Measurements from ENCODE around the gene B4GALT5. TPM values are rescaled to one million over a fixed set of nuclear protein-coding genes. Genes with fewer than 3 reads are reported as not detected.

The B4GALT5 gene
- total and polyA plus RNA-seq, 2 donors (not counting 1 experiment from before 2014, with no cell fraction given): 21.0 to 28.0 TPM

DNA sequence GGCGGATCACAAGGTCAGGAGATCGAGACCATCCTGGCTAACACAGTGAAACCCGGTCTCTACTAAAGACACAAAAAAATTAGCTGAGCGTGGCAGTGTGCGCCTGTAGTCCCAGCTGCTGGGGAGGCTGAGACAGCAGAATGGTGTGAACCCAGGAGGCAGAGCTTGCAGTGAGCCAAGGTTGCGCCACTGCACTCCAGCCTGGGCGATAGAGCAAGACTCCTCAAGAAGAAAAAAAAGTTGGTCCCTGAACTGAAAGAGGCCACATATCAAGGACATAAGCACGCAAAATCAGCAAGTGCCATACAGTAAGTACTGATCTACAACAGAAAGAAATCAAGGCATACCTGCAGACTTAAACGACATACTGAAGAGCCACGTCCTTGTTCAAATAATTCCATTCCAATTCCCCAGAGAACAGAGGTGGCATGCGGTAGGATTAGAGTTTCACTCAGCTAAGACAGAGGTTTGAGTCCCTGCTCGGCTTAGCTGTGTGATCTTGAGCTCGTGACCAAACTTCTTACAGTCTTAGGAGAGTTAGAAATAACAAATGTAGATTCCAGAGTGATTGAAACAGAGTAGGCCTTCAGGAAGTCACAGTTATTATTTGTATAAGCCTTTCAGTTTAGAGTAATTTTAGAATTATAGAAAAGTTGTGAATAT, 29.2 kb downstream of the B4GALT5 start:
- no peak overlapping the region for H2AFZ ChIP-seq (ENCODE audit: low read length)
- H3K4me3 ChIP-seq (replicated peaks in 1 of 4; ENCODE audit: control extremely low read depth in 1 of 4, insufficient read depth in 1 of 4, low read depth in 3 of 4, low read length in 4 of 4): no peak overlapping the region
- H4K20me1 ChIP-seq (ENCODE audit: control insufficient read depth, extremely low read depth, insufficient read depth, low read length): no peaks in the 10 kb centered on the region
- H3K4me1 ChIP-seq (ENCODE audit: control insufficient read depth, extremely low read depth, insufficient read depth, low read length): peaks cover 7% of the 10 kb centered on the region
- peaks cover 22% of the 10 kb centered on the region for H3K79me2 ChIP-seq (ENCODE audit: control insufficient read depth, insufficient read depth, low read length)
- no peaks in the 10 kb centered on the region for H3K9me3 ChIP-seq (ENCODE audit: control insufficient read depth, insufficient read depth, low read depth, low read length)
- H3K36me3 ChIP-seq (ENCODE audit: control insufficient read depth, insufficient read depth, low read length): no peaks in the 10 kb centered on the region
- TF ChIP-seq EZH2 (IDR thresholded peaks at IDR 0.05; ENCODE audit: low read length, missing control alignments): no peak
- TF ChIP-seq, protein P1, sequence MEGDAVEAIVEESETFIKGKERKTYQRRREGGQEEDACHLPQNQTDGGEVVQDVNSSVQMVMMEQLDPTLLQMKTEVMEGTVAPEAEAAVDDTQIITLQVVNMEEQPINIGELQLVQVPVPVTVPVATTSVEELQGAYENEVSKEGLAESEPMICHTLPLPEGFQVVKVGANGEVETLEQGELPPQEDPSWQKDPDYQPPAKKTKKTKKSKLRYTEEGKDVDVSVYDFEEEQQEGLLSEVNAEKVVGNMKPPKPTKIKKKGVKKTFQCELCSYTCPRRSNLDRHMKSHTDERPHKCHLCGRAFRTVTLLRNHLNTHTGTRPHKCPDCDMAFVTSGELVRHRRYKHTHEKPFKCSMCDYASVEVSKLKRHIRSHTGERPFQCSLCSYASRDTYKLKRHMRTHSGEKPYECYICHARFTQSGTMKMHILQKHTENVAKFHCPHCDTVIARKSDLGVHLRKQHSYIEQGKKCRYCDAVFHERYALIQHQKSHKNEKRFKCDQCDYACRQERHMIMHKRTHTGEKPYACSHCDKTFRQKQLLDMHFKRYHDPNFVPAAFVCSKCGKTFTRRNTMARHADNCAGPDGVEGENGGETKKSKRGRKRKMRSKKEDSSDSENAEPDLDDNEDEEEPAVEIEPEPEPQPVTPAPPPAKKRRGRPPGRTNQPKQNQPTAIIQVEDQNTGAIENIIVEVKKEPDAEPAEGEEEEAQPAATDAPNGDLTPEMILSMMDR (conservative IDR thresholded peaks at IDR 0.05 in 1 of 2, IDR thresholded peaks at IDR 0.05 in 1 of 2; ENCODE audit: low read depth in 1 of 2, low read length in 2 of 2): no peak
- no peaks in the 10 kb centered on the region for H3K27me3 ChIP-seq (ENCODE audit: control insufficient read depth, insufficient read depth, low read length)
- H3K27ac ChIP-seq (ENCODE audit: insufficient read depth, low read length): no peak overlapping the region
- DNase-seq (ENCODE audit: low read depth in 2 of 2): no peak
- no peak overlapping the region for H3K4me2 ChIP-seq (ENCODE audit: extremely low read depth, insufficient read depth, low read length)
- H3K9ac ChIP-seq (ENCODE audit: insufficient read depth, low read length): no peak overlapping the region

DNA sequence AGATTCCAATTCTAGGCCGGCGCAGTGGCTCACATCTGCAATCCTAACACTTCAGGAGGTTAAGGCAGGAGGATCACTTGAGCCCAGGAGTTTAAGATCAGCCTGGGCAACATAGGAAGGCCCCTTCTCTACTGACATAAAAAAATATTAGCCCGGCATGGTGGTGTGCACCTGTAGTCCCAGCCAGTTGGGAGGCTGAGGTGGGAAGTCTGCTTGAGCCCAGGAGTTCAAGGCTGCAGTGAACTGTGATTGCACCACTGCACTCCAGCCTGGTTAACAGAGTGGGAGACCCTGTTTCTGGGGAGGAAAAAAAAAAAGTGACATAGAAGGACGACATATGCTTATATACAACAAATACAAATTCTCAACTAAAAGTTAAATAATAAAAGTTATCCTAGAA, 30.9 kb downstream of the B4GALT5 start:
- Histone ChIP-seq H3K36me3 (ENCODE audit: control insufficient read depth, insufficient read depth, low read length) (no peaks in the 10 kb centered on the region), H3K79me2 (ENCODE audit: control insufficient read depth, insufficient read depth, low read length) (peaks cover 18% of the 10 kb centered on the region), H3K27me3 (ENCODE audit: control insufficient read depth, insufficient read depth, low read length) (no peaks in the 10 kb centered on the region), H3K4me3 (replicated peaks in 1 of 4; ENCODE audit: control extremely low read depth in 1 of 4, insufficient read depth in 1 of 4, low read depth in 3 of 4, low read length in 4 of 4) (no peak overlapping the region), H3K9ac (ENCODE audit: insufficient read depth, low read length) (no peak overlapping the region), H3K4me1 (ENCODE audit: control insufficient read depth, extremely low read depth, insufficient read depth, low read length) (peaks cover 15% of the 10 kb centered on the region), H3K27ac (ENCODE audit: insufficient read depth, low read length) (no peak overlapping the region), H4K20me1 (ENCODE audit: control insufficient read depth, extremely low read depth, insufficient read depth, low read length) (no peaks in the 10 kb centered on the region), H2AFZ (ENCODE audit: low read length) (no peak overlapping the region), H3K9me3 (ENCODE audit: control insufficient read depth, insufficient read depth, low read depth, low read length) (no peaks in the 10 kb centered on the region), H3K4me2 (ENCODE audit: extremely low read depth, insufficient read depth, low read length) (no peak overlapping the region)
- DNase-seq (ENCODE audit: low read depth in 2 of 2): no peak
- no peak for TF ChIP-seq EZH2 (IDR thresholded peaks at IDR 0.05; ENCODE audit: low read length, missing control alignments)
- TF ChIP-seq, protein P1 (conservative IDR thresholded peaks at IDR 0.05 in 1 of 2, IDR thresholded peaks at IDR 0.05 in 1 of 2; ENCODE audit: low read depth in 1 of 2, low read length in 2 of 2): no peak

DNA sequence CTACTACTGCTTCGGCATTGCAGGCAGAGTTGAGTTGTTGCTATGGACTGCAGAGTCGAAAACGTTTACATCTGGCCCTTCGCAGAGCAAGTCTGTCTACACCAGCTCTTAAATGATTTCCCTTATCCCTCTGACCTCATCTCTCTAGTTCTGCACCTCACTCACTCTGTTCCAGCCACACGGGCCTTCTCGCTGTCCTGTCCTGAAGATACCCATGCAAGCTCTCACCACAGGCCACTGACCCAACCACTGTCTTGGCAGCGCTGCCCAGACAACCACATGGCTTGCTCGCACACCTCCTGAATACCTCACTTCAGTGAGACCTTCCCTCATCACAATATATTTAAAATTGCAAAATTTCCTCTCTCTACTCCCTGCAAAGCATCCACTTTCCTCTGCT, 31.4 kb downstream of the B4GALT5 start:
- Histone ChIP-seq H3K36me3 (ENCODE audit: control insufficient read depth, insufficient read depth, low read length) (no peaks in the 10 kb centered on the region), H3K27me3 (ENCODE audit: control insufficient read depth, insufficient read depth, low read length) (no peaks in the 10 kb centered on the region), H2AFZ (ENCODE audit: low read length) (no peak overlapping the region), H3K4me3 (replicated peaks in 1 of 4; ENCODE audit: control extremely low read depth in 1 of 4, insufficient read depth in 1 of 4, low read depth in 3 of 4, low read length in 4 of 4) (no peak overlapping the region), H3K4me1 (ENCODE audit: control insufficient read depth, extremely low read depth, insufficient read depth, low read length) (peaks cover 15% of the 10 kb centered on the region), H3K9ac (ENCODE audit: insufficient read depth, low read length) (no peak overlapping the region), H3K27ac (ENCODE audit: insufficient read depth, low read length) (no peak overlapping the region), H3K9me3 (ENCODE audit: control insufficient read depth, insufficient read depth, low read depth, low read length) (no peaks in the 10 kb centered on the region), H3K4me2 (ENCODE audit: extremely low read depth, insufficient read depth, low read length) (no peak overlapping the region), H3K79me2 (ENCODE audit: control insufficient read depth, insufficient read depth, low read length) (peaks cover 18% of the 10 kb centered on the region), H4K20me1 (ENCODE audit: control insufficient read depth, extremely low read depth, insufficient read depth, low read length) (no peaks in the 10 kb centered on the region)
- no peak for DNase-seq (ENCODE audit: low read depth in 2 of 2)
- TF ChIP-seq EZH2 (IDR thresholded peaks at IDR 0.05; ENCODE audit: low read length, missing control alignments): no peak
- TF ChIP-seq, protein P1 (conservative IDR thresholded peaks at IDR 0.05 in 1 of 2, IDR thresholded peaks at IDR 0.05 in 1 of 2; ENCODE audit: low read depth in 1 of 2, low read length in 2 of 2): no peak

Data from fibroblast of lung (primary cell).